IPS-18a (cell line): ENCODE measurements around the gene ORC1.
A peak's percentile ranks its signal among the peaks of the same experiment; 100 is the strongest.

ENCODE experiments used
- H3K27ac ChIP-seq: one replicate; pipeline ENCODE4 v1.5.1; 2013; ENCODE audit warnings: low read length
- H3K27me3 ChIP-seq: one replicate; pipeline ENCODE4 v1.6.1; 2013; ENCODE audit warnings: mild to moderate bottlenecking, low read length; ENCODE audit not compliant: control insufficient read depth, insufficient read depth
- H3K36me3 ChIP-seq: one replicate; pipeline ENCODE4 v1.6.1; 2013; ENCODE audit warnings: low read depth, low read length; ENCODE audit not compliant: control insufficient read depth
- H3K4me1 ChIP-seq: one replicate; pipeline ENCODE4 v1.6.1; 2013; ENCODE audit warnings: low read depth, low read length; ENCODE audit not compliant: control insufficient read depth
- H3K4me3 ChIP-seq: one replicate; pipeline ENCODE4 v1.5.1; 2013; ENCODE audit warnings: low read length
- H3K9ac ChIP-seq: one replicate; pipeline ENCODE4 v1.6.1; 2013; ENCODE audit warnings: mild to moderate bottlenecking, low read length, moderate library complexity
- H3K9me3 ChIP-seq: one replicate; pipeline ENCODE4 v1.6.1; 2013; ENCODE audit warnings: low read depth, low read length; ENCODE audit not compliant: control insufficient read depth

ORC1 gene

GRCh38 chr1:52423055-52423454 is 18.8 kb upstream of the ORC1 start:
- Histone ChIP-seq H3K27me3 (no peaks in the 10 kb centered on the region), H3K4me3 (no peak overlapping the region), H3K27ac (no peak overlapping the region), H3K4me1 (peaks cover 5% of the 10 kb centered on the region), H3K9ac (no peak overlapping the region), H3K9me3 (no peaks in the 10 kb centered on the region), H3K36me3 (peaks cover 40% of the 10 kb centered on the region)

- H3K4me1 ChIP-seq: no peaks in the 10 kb centered on the region
- no peak overlapping the region for H3K4me3 ChIP-seq
- H3K27ac ChIP-seq: no peak overlapping the region
- H3K9ac ChIP-seq: no peak overlapping the region
- H3K36me3 ChIP-seq: peaks cover 55% of the 10 kb centered on the region
- H3K27me3 ChIP-seq: no peaks in the 10 kb centered on the region
- H3K9me3 ChIP-seq: no peaks in the 10 kb centered on the region
These were observed 16.5 kb upstream of the ORC1 start for GRCh38 chr1:52420713-52421112.

GRCh38 chr1:52416811-52417210 is 12.6 kb upstream of the ORC1 start:
- H3K36me3 ChIP-seq: peaks cover 76% of the 10 kb centered on the region
- H3K4me3 ChIP-seq: no peak overlapping the region
- no peaks in the 10 kb centered on the region for H3K27me3 ChIP-seq
- H3K9me3 ChIP-seq: no peaks in the 10 kb centered on the region
- no peak overlapping the region for H3K9ac ChIP-seq
- no peak overlapping the region for H3K27ac ChIP-seq
- no peaks in the 10 kb centered on the region for H3K4me1 ChIP-seq

- no peaks in the 10 kb centered on the region for H3K4me1 ChIP-seq
- no peak overlapping the region for H3K9ac ChIP-seq
- no peak overlapping the region for H3K4me3 ChIP-seq
- H3K9me3 ChIP-seq: no peaks in the 10 kb centered on the region
- H3K27me3 ChIP-seq: no peaks in the 10 kb centered on the region
- peaks cover 76% of the 10 kb centered on the region for H3K36me3 ChIP-seq
- no peak overlapping the region for H3K27ac ChIP-seq
These were observed 10.7 kb upstream of the ORC1 start for GRCh38 chr1:52414942-52415341.

- Histone ChIP-seq H3K4me1 (no peaks in the 10 kb centered on the region), H3K27ac (no peak overlapping the region), H3K4me3 (no peak overlapping the region), H3K27me3 (no peaks in the 10 kb centered on the region), H3K9ac (no peak overlapping the region), H3K36me3 (peaks cover 84% of the 10 kb centered on the region), H3K9me3 (no peaks in the 10 kb centered on the region)
These were observed 9.3 kb upstream of the ORC1 start for GRCh38 chr1:52413410-52413989.

- Histone ChIP-seq H3K9me3 (no peaks in the 10 kb centered on the region), H3K27ac (peak overlapping the region; percentile 95), H3K27me3 (no peaks in the 10 kb centered on the region), H3K4me1 (peaks cover 9% of the 10 kb centered on the region), H3K4me3 (peak overlapping the region; percentile 96), H3K9ac (peak overlapping the region; percentile 98), H3K36me3 (peaks cover 50% of the 10 kb centered on the region)
These were observed 734 bp upstream of the ORC1 start for GRCh38 chr1:52404975-52405338.

- Histone ChIP-seq H3K36me3 (peaks cover 47% of the 10 kb centered on the region), H3K9me3 (no peaks in the 10 kb centered on the region), H3K4me3 (peak overlapping the region; percentile 96), H3K27me3 (no peaks in the 10 kb centered on the region), H3K27ac (peak overlapping the region; percentile 95), H3K9ac (peak overlapping the region; percentile 98), H3K4me1 (peaks cover 9% of the 10 kb centered on the region)
These were observed 582 bp downstream of the ORC1 start for GRCh38 chr1:52403566-52404115.

- Histone ChIP-seq H3K9ac (peak overlapping the region; percentile 98), H3K36me3 (peaks cover 42% of the 10 kb centered on the region), H3K4me1 (peaks cover 9% of the 10 kb centered on the region), H3K9me3 (no peaks in the 10 kb centered on the region), H3K27ac (no peak overlapping the region), H3K4me3 (peak overlapping the region; percentile 96), H3K27me3 (no peaks in the 10 kb centered on the region)
These were observed 1.4 kb downstream of the ORC1 start for GRCh38 chr1:52402860-52403240.

GRCh38 chr1:52400131-52400530 is 4.1 kb downstream of the ORC1 start:
- Histone ChIP-seq H3K36me3 (peaks cover 62% of the 10 kb centered on the region), H3K9me3 (no peaks in the 10 kb centered on the region), H3K4me3 (no peak overlapping the region), H3K27ac (no peak overlapping the region), H3K27me3 (no peaks in the 10 kb centered on the region), H3K4me1 (peaks cover 3% of the 10 kb centered on the region), H3K9ac (no peak overlapping the region)

- Histone ChIP-seq H3K36me3 (peaks cover 67% of the 10 kb centered on the region), H3K9me3 (no peaks in the 10 kb centered on the region), H3K27ac (no peak overlapping the region), H3K27me3 (no peaks in the 10 kb centered on the region), H3K4me1 (peaks cover 3% of the 10 kb centered on the region), H3K4me3 (no peak overlapping the region), H3K9ac (no peak overlapping the region)
These were observed 4.6 kb downstream of the ORC1 start for GRCh38 chr1:52399629-52400028.

GRCh38 chr1:52393174-52393573 is 11.0 kb downstream of the ORC1 start:
- Histone ChIP-seq H3K9me3 (no peaks in the 10 kb centered on the region), H3K36me3 (peaks cover 86% of the 10 kb centered on the region), H3K27ac (no peak overlapping the region), H3K27me3 (no peaks in the 10 kb centered on the region), H3K4me1 (no peaks in the 10 kb centered on the region), H3K9ac (no peak overlapping the region), H3K4me3 (no peak overlapping the region)

GRCh38 chr1:52386458-52386857 is 17.8 kb downstream of the ORC1 start:
- no peaks in the 10 kb centered on the region for H3K27me3 ChIP-seq
- H3K9me3 ChIP-seq: no peaks in the 10 kb centered on the region
- peaks cover 87% of the 10 kb centered on the region for H3K36me3 ChIP-seq
- H3K4me1 ChIP-seq: no peaks in the 10 kb centered on the region
- no peak overlapping the region for H3K27ac ChIP-seq
- no peak overlapping the region for H3K9ac ChIP-seq
- H3K4me3 ChIP-seq: no peak overlapping the region
